K562 (cell line): ENCODE results near the gene PHLDA3. TPM values are rescaled to one million over a fixed set of nuclear protein-coding genes. Genes with fewer than 3 reads are reported as not detected.

Experiments used
- ATAC-seq: fragments of 200-7000 bp; cut with Tn5 transposase; 3 replicates; pipeline ENCODE4 v1.9.1; 2020; ENCODE audit warnings: moderate library complexity
- BruUV-seq: library from RNA; stranded (reverse); fragments of 400-500 nt; replicated peaks from 2 replicates; lab custom pipeline; 2021; lab: Mats Ljungman, UMichigan
- CTCF ChIA-PET: fragments of 300-600 bp; formaldehyde crosslinking; extraction: SDS; loops from one replicate; lab custom pipeline; 2021; ENCODE audit warnings: low intra/inter-chr PET ratio; lab: Yijun Ruan, JAX
- POLR2A ChIA-PET: fragments of 300-600, 350-650 bp; sonication (Branson Sonifier 250); formaldehyde crosslinking; extraction: SDS; loops from one replicate; lab custom pipeline; 2021; ENCODE audit warnings: antibody characterized with exemption, inconsistent platforms; lab: Yijun Ruan, JAX
- DNase-seq, 4 experiments: peaks; one replicate each; pipeline versions ENCODE4 v3.0.0 to v3.0.0-alpha.2; 2011 to 2018; ENCODE audit warnings: low spot score in 3 of 4, mixed read lengths in 3 of 4; ENCODE audit errors: extremely low read depth in 1 of 4
- FAIRE-seq: peaks from 2 replicates; lab custom pipeline; 2011; peaks lifted over from hg19 to GRCh38; lab: Jason Lieb, UNC
- H2AFZ ChIP-seq: 2 replicates; pipeline ENCODE4 v1.6.0; 2011; ENCODE audit warnings: low read depth, low read length, control low read depth, inconsistent platforms
- H3K27ac ChIP-seq: fragments of 200-600 bp; 3 replicates; pipeline ENCODE4 v1.8.0; 2011; ENCODE audit warnings: low read depth, mild to moderate bottlenecking, control low read depth, inconsistent platforms, low read length, moderate library complexity, mixed read lengths; ENCODE audit errors: extremely low read depth
- H3K27me3 ChIP-seq, 2 experiments: fragments of 300-600 bp in 1 of 2; 2 replicates in 1 of 2; 3 replicates in 1 of 2; pipeline versions ENCODE4 v1.6.0 to v1.8.0; 2011; ENCODE audit warnings: inconsistent platforms in 2 of 2, low read length in 2 of 2, mild to moderate bottlenecking in 1 of 2, mixed read lengths in 1 of 2, moderate library complexity in 1 of 2; ENCODE audit not compliant: control insufficient read depth in 2 of 2, insufficient read depth in 2 of 2
- H3K36me3 ChIP-seq: fragments of 300-600 bp; 3 replicates; pipeline ENCODE4 v1.8.0; 2011; ENCODE audit warnings: mild to moderate bottlenecking, low read length, inconsistent platforms; ENCODE audit not compliant: control insufficient read depth, insufficient read depth
- H3K4me1 ChIP-seq, 2 experiments: fragments of 200-600 bp in 1 of 2; replicated peaks in 1 of 2; 2 replicates in 1 of 2; 3 replicates in 1 of 2; pipeline versions ENCODE4 v1.5.1 to v1.8.0; 2011; ENCODE audit warnings: inconsistent platforms in 2 of 2, low read length in 2 of 2, mild to moderate bottlenecking in 1 of 2, mixed read lengths in 1 of 2, moderate library complexity in 1 of 2; ENCODE audit not compliant: control insufficient read depth in 2 of 2, insufficient read depth in 2 of 2
- H3K4me2 ChIP-seq: 2 replicates; pipeline ENCODE4 v1.6.1; 2011; ENCODE audit warnings: low read length, control low read depth, inconsistent platforms, mixed read lengths; ENCODE audit not compliant: insufficient read depth
- H3K4me3 ChIP-seq: fragments of 200-600 bp; sonication (generic), shearing (Covaris generic); 2 replicates; pipeline ENCODE4 v1.5.1; 2016; ENCODE audit warnings: control low read depth, inconsistent platforms
- H3K79me2 ChIP-seq: fragments of 200-600 bp; 3 replicates; pipeline ENCODE4 v1.8.0; 2011; ENCODE audit warnings: low read length, inconsistent platforms; ENCODE audit not compliant: control insufficient read depth, insufficient read depth
- H3K9ac ChIP-seq, 2 experiments: 2 replicates each; pipeline versions ENCODE4 v1.6.0 to v1.6.1; 2011; ENCODE audit warnings: low read depth in 2 of 2, low read length in 2 of 2, control low read depth in 1 of 2, inconsistent platforms in 1 of 2, mild to moderate bottlenecking in 1 of 2, mixed read lengths in 1 of 2; ENCODE audit not compliant: insufficient read depth in 1 of 2
- H3K9me1 ChIP-seq: one replicate; pipeline ENCODE4 v1.6.0; 2011; ENCODE audit warnings: inconsistent platforms, mild to moderate bottlenecking, low read length, moderate library complexity; ENCODE audit not compliant: control insufficient read depth, insufficient read depth
- H3K9me3 ChIP-seq: replicated peaks from 2 replicates; pipeline ENCODE4 v1.5.1; 2011; ENCODE audit warnings: low read depth, low read length, inconsistent platforms; ENCODE audit not compliant: control insufficient read depth, insufficient read depth
- H4K20me1 ChIP-seq: replicated peaks from 2 replicates; pipeline ENCODE4 v1.6.1; 2011; ENCODE audit warnings: low read length, inconsistent platforms, mixed read lengths; ENCODE audit not compliant: control insufficient read depth, insufficient read depth
- C11orf30 ChIP-seq: fragments of 450-650 bp; IDR thresholded peaks from 2 replicates; pipeline ENCODE4 v1.6.1; 2016; ENCODE audit warnings: low read depth, mild to moderate bottlenecking
- DNMT1 ChIP-seq: fragments of 450-650 bp; IDR thresholded peaks from 2 replicates; pipeline ENCODE4 v1.6.1; 2016; ENCODE audit warnings: antibody characterized with exemption, mild to moderate bottlenecking
- HNRNPK ChIP-seq: fragments of 200-400 bp; formaldehyde crosslinking; IDR thresholded peaks from one replicate; pipeline ENCODE4 v1.6.1; 2018; ENCODE audit warnings: mild to moderate bottlenecking, low read depth, low read length; ENCODE audit not compliant: poor library complexity, severe bottlenecking
- MCM3 ChIP-seq: fragments of 450-650 bp; IDR thresholded peaks from 2 replicates; pipeline ENCODE4 v1.6.1; 2016
- NFYB ChIP-seq: IDR thresholded peaks from 2 replicates; pipeline ENCODE4 v1.6.1; 2011; ENCODE audit warnings: mild to moderate bottlenecking, moderate library complexity; ENCODE audit not compliant: insufficient read length; ENCODE audit errors: extremely low read depth
- RUNX1 ChIP-seq: sonication (generic); IDR thresholded peaks from 2 replicates; pipeline ENCODE4 v1.6.1; 2016; ENCODE audit warnings: antibody characterized with exemption, low read depth
- ZNF316 ChIP-seq: fragments of 450-650 bp; IDR thresholded peaks from 2 replicates; pipeline ENCODE4 v1.6.1; 2016
- WGBS: fragments of 100-300 bp; shearing (Covaris generic); methylation state at CpG from one replicate; pipeline ENCODE4 v1.1.6; 2016; ENCODE audit warnings: low coverage, mixed read lengths; ENCODE audit not compliant: insufficient coverage; ENCODE audit errors: missing lambda C conversion rate; 5-methylcytosine and 5-hydroxymethylcytosine counted together
- in situ Hi-C: fragments of 300-500 bp; cut with MboI; formaldehyde crosslinking; loops from 4 replicates; pipeline ENCODE4 v1.15.0; 2018; ENCODE audit warnings: inconsistent platforms, mixed read lengths
- intact Hi-C: fragments of 100-400 bp; cut with micrococcal nuclease; formaldehyde crosslinking; loops from 2 replicates; pipeline ENCODE4 v1.14.2; 2022
- polyA plus RNA-seq, 8 experiments: library from polyadenylated mRNA; depleted of rRNA in 4 of 8; stranded (reverse) in 5 of 8; unstranded in 3 of 8; fragments of >200 nt; fragmentation: Nextera tagmentation in 2 of 8; fragmentation: Illumina TruSeq in 1 of 8; extraction: Ambion mirVana in 2 of 8; extraction: Trizol in 1 of 8; gene quantifications; 2 replicates each; pipeline versions ENCODE4 v1.2.1 to v1.2.3, GENCODE V29; 2011 to 2014; ENCODE audit warnings: inconsistent platforms in 1 of 8, missing spikeins in 1 of 8
- total RNA-seq, 7 experiments: library from RNA; depleted of rRNA in 6 of 7; stranded (reverse); fragments of >200 nt in 6 of 7; fragmentation: Illumina TruSeq in 2 of 7; extraction: Trizol in 2 of 7; gene quantifications; 2 replicates each; pipeline versions ENCODE4 v1.2.1 to v1.2.3, GENCODE V29; 2011 to 2021; ENCODE audit warnings: low replicate concordance in 1 of 7
- TF ChIP-seq, protein P1 (sequence below): sonication (generic); formaldehyde crosslinking; IDR thresholded peaks from 2 replicates; pipeline ENCODE4 v1.8.0; 2022; ENCODE audit warnings: mild to moderate bottlenecking, missing genetic modification reagents

PHLDA3 gene
- total and polyA plus RNA-seq, 9 of the 15 experiments (the other 6 are each of a cell fraction or from before 2014, with no cell fraction given): 0.11 to 0.27 TPM; not detected in 7

DNA sequence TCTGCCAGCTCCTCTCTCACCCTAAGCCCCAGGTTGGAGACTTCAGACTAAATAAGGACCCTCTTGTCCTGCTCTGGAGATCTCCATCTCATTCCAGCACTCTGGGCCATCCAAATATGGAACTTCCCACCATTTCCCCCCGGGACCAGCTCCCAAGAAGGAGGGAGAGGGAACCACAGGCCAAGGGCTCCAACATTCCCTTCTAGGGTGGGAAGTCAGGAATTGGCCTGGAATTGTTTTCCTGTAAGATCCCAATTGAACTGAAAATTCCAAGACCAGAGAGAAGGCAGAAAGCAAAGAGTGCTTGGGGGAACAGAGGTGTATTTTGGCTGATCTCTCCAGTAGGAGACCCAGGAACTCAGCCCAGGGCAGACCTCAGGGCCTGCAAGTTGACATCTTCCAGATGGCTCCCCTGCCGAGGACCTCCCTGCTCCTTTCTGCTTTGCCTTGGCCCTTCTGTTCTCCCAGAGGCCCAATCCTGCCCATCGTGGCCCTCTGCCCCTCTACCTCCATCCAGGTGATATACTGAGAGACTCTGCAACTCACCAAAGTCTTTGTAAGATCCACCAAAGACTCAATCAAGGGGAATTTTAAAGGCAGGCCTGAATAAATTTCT is 23.0 kb upstream of the PHLDA3 start:
- in situ Hi-C loops (no loop called here), intact Hi-C loops (no loop called here)
- Histone ChIP-seq H3K27ac (no peak overlapping the region), H3K4me1 (peaks cover 0 to 3% of the 10 kb centered on the region in 2 experiments; a peak in 3 of 5 replicates), H3K27me3 (no peaks in the 10 kb centered on the region; a peak in 1 of 5 replicates), H3K4me2 (no peak overlapping the region), H3K36me3 (no peaks in the 10 kb centered on the region), H3K9me1 (no peaks in the 10 kb centered on the region), H3K9me3 (no peaks in the 10 kb centered on the region), H3K9ac (no peak overlapping the region), H3K79me2 (no peaks in the 10 kb centered on the region), H3K4me3 (no peak overlapping the region), H4K20me1 (no peaks in the 10 kb centered on the region), H2AFZ (no peak overlapping the region)
- ChIA-PET CTCF (no interaction called here), POLR2A (interaction anchor here (0.8 kb wide), 1 partner anchor 14 kb away, joined by 5 read pairs; no protein-coding TSS in a partner anchor)
- FAIRE-seq (no peak), ATAC-seq (no peak), DNase-seq (no peak)
- WGBS: 39% methylated on average over 3 of the region's 3 CpGs
- BruUV-seq: no TSS peak
- TF ChIP-seq DNMT1 (no peak), C11orf30 (no peak), HNRNPK (no peak), ZNF316 (no peak), NFYB (no peak), MCM3 (no peak), RUNX1 (no peak)
- TF ChIP-seq, protein P1, sequence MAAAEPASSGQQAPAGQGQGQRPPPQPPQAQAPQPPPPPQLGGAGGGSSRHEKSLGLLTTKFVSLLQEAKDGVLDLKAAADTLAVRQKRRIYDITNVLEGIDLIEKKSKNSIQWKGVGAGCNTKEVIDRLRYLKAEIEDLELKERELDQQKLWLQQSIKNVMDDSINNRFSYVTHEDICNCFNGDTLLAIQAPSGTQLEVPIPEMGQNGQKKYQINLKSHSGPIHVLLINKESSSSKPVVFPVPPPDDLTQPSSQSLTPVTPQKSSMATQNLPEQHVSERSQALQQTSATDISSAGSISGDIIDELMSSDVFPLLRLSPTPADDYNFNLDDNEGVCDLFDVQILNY: no peak
